Astrocyte of the spinal cord (primary cell): ENCODE results near the gene EML5.
"Not testable (repeated sequence)": the region's sequence is repeated elsewhere in the genome, so short reads cannot be mapped to it uniquely, and the experiment has no call there.

Experiments
- DNase-seq: peaks from one replicate; pipeline ENCODE4 v3.0.0; 2011; ENCODE audit warnings: low read depth, low spot score
- H3K4me3 ChIP-seq: 2 replicates; pipeline ENCODE4 v1.5.1; 2011; ENCODE audit warnings: low read depth, mild to moderate bottlenecking, low read length, moderate library complexity
- CTCF ChIP-seq: IDR thresholded peaks from 2 replicates; pipeline ENCODE4 v1.5.1; 2012; ENCODE audit warnings: low read depth, mild to moderate bottlenecking, low read length, inconsistent platforms
- in situ Hi-C: cut with HindIII; loops from 2 replicates; pipeline ENCODE4 v1.10.0; 2017; ENCODE audit warnings: low sequenced_read_pairs

Gene EML5

DNA sequence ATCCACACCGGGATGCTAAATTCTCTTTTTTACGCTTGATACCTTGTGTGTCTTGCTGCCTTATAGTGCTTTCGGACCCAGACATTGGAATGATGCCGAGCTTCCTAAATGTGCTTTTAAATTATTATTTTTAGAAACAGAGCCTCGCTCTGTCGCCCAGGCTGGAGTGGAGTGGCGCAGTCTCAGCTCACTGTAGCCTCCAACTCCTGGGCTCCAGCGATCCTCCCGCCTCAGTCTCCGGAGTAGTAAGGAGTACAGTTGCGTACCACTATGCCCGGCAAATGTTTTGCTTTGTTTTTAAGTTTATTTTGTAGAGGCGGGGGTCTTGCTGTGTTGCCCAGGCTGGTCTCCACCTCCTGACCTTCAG is 489 bp upstream of the EML5 start:
- in situ Hi-C loops = no loop called here

GRCh38 chr14:88791629-88792472 is 902 bp downstream of the EML5 start:
- H3K4me3 ChIP-seq = peak overlapping the region; percentile 57
- no peak for TF ChIP-seq CTCF
- DNase-seq = no peak
- in situ Hi-C loops = no loop called here

More for the DNA sequence above, 489 bp upstream of the EML5 start:
- peak overlapping the region; percentile 57 for H3K4me3 ChIP-seq
- TF ChIP-seq CTCF = no peak
- DNase-seq = no peak

GRCh38 chr14:88791252-88791621 is 1.5 kb downstream of the EML5 start:
- no peak overlapping the region for H3K4me3 ChIP-seq
- no peak for TF ChIP-seq CTCF
- in situ Hi-C loops = no loop called here
- DNase-seq = no peak

GRCh38 chr14:88790501-88791251 is 2.1 kb downstream of the EML5 start:
- H3K4me3 ChIP-seq = no peak overlapping the region
- no peak for TF ChIP-seq CTCF
- in situ Hi-C loops = no loop called here
- no peak for DNase-seq

- DNase-seq, in situ Hi-C loops, H3K4me3 ChIP-seq: not testable (repeated sequence)
Measured at GRCh38 chr14:88789573-88789972, 3.2 kb downstream of the EML5 start.

DNA sequence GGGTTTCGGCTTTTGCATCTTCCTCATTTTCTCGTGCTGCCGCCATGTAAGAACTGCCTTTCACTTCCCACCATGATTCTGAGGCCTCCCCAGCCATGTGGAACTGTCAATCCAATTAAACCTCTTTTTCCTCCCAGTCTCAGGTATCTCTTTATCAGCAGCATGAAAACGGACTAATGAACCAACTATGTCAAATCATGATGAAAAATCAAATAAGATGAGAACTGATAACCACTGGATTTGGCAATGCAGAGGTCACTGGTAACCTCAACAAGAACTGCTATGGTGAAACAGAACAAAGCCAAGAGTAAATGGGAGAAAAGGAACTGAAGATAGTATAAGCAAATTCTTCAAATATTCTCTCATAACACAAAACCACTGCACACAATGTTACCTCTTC is 6.0 kb downstream of the EML5 start:
- no peak for TF ChIP-seq CTCF
- DNase-seq = no peak
- no peak overlapping the region for H3K4me3 ChIP-seq
- in situ Hi-C loops = no loop called here

DNA sequence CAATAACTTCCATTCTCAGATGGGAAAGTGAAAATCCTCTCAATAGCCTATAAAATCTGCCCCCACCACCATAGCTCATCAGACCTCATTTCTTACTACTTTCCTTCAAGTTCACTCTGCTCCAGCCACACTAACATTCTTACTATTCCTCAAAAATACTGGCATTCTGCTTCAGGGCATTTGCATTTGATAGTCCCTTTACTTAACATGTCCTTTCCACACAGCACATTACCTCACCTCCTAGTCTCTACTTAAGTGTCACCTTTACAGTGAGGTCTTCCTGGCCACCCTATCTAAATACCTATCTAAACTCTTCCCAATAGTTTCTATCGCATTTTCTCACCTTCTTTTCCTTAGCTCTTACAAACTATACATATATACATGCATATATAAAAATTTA is 6.8 kb downstream of the EML5 start:
- H3K4me3 ChIP-seq = no peak overlapping the region
- in situ Hi-C loops = no loop called here
- DNase-seq = no peak
- no peak for TF ChIP-seq CTCF
